SU-DHL-6 (cell line): Measurements from ENCODE around the gene IL20RA.

Experiments used
- H2AFZ ChIP-seq: fragments of 200-600 bp; sonication (generic); 2 replicates; pipeline ENCODE4 v1.6.1; 2014; ENCODE audit warnings: low read depth, mild to moderate bottlenecking, moderate library complexity, mixed read lengths, antibody characterized with exemption, low read length; ENCODE audit not compliant: severe bottlenecking
- H3F3A ChIP-seq: fragments of 200-600 bp; shearing (Covaris generic); 2 replicates; pipeline ENCODE4 v1.6.0; 2016; ENCODE audit warnings: antibody characterized with exemption, mild to moderate bottlenecking; ENCODE audit not compliant: insufficient read depth
- H3K27ac ChIP-seq: fragments of 200-600 bp; sonication (generic); 2 replicates; pipeline ENCODE4 v1.5.1; 2016; ENCODE audit warnings: low read depth, mild to moderate bottlenecking, low read length, moderate library complexity, mixed read lengths
- H3K27me3 ChIP-seq: fragments of 200-600 bp; sonication (generic), shearing (Covaris generic); 2 replicates; pipeline ENCODE4 v1.6.0; 2014; ENCODE audit warnings: mild to moderate bottlenecking, low read length
- H3K36me3 ChIP-seq: fragments of 200-600 bp; sonication (generic); 2 replicates; pipeline ENCODE4 v1.6.1; 2014; ENCODE audit warnings: mild to moderate bottlenecking, low read length, mixed read lengths
- H3K4me2 ChIP-seq: fragments of 300-600, 200-600 bp; shearing (Covaris generic), sonication (generic); 2 replicates; pipeline ENCODE4 v1.6.0; 2014; ENCODE audit warnings: low read length, low read depth, mild to moderate bottlenecking; ENCODE audit not compliant: poor library complexity, severe bottlenecking
- H3K4me3 ChIP-seq: fragments of 200-600 bp; sonication (generic); 2 replicates; pipeline ENCODE4 v1.5.1; 2014; ENCODE audit warnings: antibody characterized with exemption, low read length, mild to moderate bottlenecking, mixed read lengths; ENCODE audit not compliant: insufficient read depth, poor library complexity, severe bottlenecking
- H3K79me2 ChIP-seq: fragments of 200-600 bp; sonication (generic); 2 replicates; pipeline ENCODE4 v1.6.1; 2014; ENCODE audit warnings: mild to moderate bottlenecking, low read length, moderate library complexity; ENCODE audit not compliant: insufficient read depth
- H3K9ac ChIP-seq: fragments of 200-600 bp; sonication (generic); 2 replicates; pipeline ENCODE4 v1.7.0; 2014; ENCODE audit warnings: mild to moderate bottlenecking, low read length
- H3K9me2 ChIP-seq: fragments of 200-600 bp; sonication (generic); replicated peaks from 2 replicates; pipeline ENCODE4 v1.6.1; 2014; ENCODE audit warnings: low read length; ENCODE audit not compliant: insufficient read depth
- H3K9me3 ChIP-seq: fragments of 200-600 bp; sonication (generic); 2 replicates; pipeline ENCODE4 v1.6.1; 2014; ENCODE audit warnings: low read length, mixed read lengths; ENCODE audit not compliant: insufficient read depth
- H4K20me1 ChIP-seq: fragments of 200-600 bp; sonication (generic); 2 replicates; pipeline ENCODE4 v1.6.1; 2014; ENCODE audit warnings: low read depth, mild to moderate bottlenecking, antibody characterized with exemption, low read length, moderate library complexity, mixed read lengths
- EZH2phosphoT487 ChIP-seq: fragments of 200-600 bp; sonication (generic), shearing (Covaris generic); conservative IDR thresholded peaks from 2 replicates; pipeline ENCODE4 v1.6.1; 2018; ENCODE audit warnings: mild to moderate bottlenecking, antibody characterized with exemption, low read length, moderate library complexity, mixed read lengths
- TF ChIP-seq, protein P1 (sequence below): fragments of 200-600 bp; sonication (generic); IDR thresholded peaks from one replicate; pipeline ENCODE4 v1.5.1; 2017; ENCODE audit warnings: antibody characterized with exemption, mild to moderate bottlenecking, low read length, moderate library complexity; ENCODE audit not compliant: insufficient read depth, poor library complexity, severe bottlenecking

IL20RA gene

DNA sequence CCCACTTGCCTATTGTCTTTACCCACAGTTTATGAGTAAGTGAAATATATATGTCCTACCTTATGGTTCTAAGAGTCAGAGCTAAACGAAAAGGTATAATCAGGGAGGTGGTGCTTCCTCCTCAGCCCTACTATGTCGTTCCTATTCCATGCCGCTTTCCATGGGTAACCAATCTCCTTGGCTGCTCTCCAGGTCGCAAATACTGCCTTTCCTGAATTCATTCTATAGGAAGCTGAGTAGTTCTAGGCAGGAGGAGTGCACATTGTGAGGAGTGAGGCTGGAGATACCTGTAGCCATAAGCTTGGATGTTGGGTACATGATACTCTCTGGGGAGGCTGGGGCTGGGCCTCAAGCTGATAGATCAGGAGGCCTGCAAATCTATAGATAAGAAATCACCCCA lies 5.8 kb downstream of the IL20RA start:
- Histone ChIP-seq H2AFZ (no peak overlapping the region), H3K79me2 (no peaks in the 10 kb centered on the region), H3K27ac (no peak overlapping the region), H3K9me3 (no peaks in the 10 kb centered on the region), H3K9ac (no peak overlapping the region), H3K4me3 (no peak overlapping the region), H3F3A (no peaks in the 10 kb centered on the region), H3K4me2 (no peak overlapping the region), H3K9me2 (no peaks in the 10 kb centered on the region), H3K36me3 (no peaks in the 10 kb centered on the region), H3K27me3 (no peaks in the 10 kb centered on the region), H4K20me1 (no peaks in the 10 kb centered on the region)
- no peak for TF ChIP-seq EZH2phosphoT487
- TF ChIP-seq, protein P1, sequence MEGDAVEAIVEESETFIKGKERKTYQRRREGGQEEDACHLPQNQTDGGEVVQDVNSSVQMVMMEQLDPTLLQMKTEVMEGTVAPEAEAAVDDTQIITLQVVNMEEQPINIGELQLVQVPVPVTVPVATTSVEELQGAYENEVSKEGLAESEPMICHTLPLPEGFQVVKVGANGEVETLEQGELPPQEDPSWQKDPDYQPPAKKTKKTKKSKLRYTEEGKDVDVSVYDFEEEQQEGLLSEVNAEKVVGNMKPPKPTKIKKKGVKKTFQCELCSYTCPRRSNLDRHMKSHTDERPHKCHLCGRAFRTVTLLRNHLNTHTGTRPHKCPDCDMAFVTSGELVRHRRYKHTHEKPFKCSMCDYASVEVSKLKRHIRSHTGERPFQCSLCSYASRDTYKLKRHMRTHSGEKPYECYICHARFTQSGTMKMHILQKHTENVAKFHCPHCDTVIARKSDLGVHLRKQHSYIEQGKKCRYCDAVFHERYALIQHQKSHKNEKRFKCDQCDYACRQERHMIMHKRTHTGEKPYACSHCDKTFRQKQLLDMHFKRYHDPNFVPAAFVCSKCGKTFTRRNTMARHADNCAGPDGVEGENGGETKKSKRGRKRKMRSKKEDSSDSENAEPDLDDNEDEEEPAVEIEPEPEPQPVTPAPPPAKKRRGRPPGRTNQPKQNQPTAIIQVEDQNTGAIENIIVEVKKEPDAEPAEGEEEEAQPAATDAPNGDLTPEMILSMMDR: no peak

DNA sequence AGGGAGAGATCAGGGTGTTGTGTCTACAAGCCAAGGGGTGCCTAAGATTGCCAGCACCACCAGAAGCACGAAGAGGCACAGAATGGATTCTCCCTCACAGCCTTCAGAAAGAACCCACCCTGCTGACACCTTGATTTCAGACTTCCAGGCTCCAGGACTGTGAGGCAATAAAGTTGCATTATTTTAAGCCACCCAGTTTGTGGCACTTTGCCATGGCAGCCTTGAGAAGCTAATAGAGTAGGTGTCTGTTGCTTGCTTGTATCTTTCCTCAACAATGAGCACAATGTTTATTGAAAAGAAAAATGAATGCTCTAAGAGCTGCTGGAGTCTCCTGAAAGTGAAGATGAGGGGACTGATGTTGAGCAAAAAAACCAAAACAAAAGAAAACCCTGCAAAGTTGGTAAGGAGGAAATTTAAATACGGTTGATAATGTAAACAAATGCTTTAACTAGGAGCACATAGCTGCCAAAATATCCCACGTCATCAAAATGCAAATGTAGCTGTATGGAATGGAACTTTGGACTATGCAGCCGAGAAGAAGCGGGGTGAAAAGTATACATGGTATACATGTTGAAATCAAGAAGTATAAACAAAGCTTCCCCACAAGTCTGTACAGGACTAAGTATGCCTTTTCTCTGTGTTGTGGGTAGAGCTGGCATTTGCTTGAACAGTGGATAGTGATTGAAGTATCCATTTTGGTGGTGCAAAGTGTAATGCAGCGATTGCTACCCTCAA lies 8.0 kb downstream of the IL20RA start:
- H4K20me1 ChIP-seq: no peaks in the 10 kb centered on the region
- H3K9me2 ChIP-seq: no peaks in the 10 kb centered on the region
- H3K36me3 ChIP-seq: no peaks in the 10 kb centered on the region
- no peak overlapping the region for H3K4me2 ChIP-seq
- TF ChIP-seq, protein P1: no peak
- TF ChIP-seq EZH2phosphoT487: no peak
- no peak overlapping the region for H3K27ac ChIP-seq
- no peaks in the 10 kb centered on the region for H3K27me3 ChIP-seq
- H3K4me3 ChIP-seq: no peak overlapping the region
- no peaks in the 10 kb centered on the region for H3F3A ChIP-seq
- no peak overlapping the region for H3K9ac ChIP-seq
- H3K9me3 ChIP-seq: no peaks in the 10 kb centered on the region
- H2AFZ ChIP-seq: no peak overlapping the region
- H3K79me2 ChIP-seq: no peaks in the 10 kb centered on the region

DNA sequence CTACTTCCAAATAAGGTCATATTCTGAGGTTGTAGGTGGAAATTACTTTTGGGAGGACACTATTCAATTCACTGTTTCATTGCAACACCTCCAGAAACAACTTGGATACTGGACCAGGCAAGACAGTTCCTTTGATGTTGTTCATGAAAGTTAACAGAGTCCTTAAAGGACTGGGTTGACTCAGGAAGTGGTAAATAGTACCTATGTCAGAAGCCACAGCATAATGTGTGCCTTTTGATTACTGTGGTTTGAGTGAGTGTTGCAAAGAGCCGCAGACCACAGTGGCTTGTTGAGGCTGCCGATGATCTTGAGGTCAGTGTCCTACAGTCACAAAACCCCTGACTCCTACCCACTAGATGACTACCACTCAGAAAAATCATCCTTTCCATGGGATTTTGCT lies 10.9 kb downstream of the IL20RA start:
- no peak overlapping the region for H2AFZ ChIP-seq
- no peaks in the 10 kb centered on the region for H3F3A ChIP-seq
- no peaks in the 10 kb centered on the region for H3K27me3 ChIP-seq
- H3K79me2 ChIP-seq: no peaks in the 10 kb centered on the region
- no peak overlapping the region for H3K4me3 ChIP-seq
- no peaks in the 10 kb centered on the region for H3K9me3 ChIP-seq
- TF ChIP-seq, protein P1: no peak
- TF ChIP-seq EZH2phosphoT487: no peak
- H3K9me2 ChIP-seq: no peaks in the 10 kb centered on the region
- no peak overlapping the region for H3K9ac ChIP-seq
- no peak overlapping the region for H3K4me2 ChIP-seq
- H3K27ac ChIP-seq: no peak overlapping the region
- no peaks in the 10 kb centered on the region for H4K20me1 ChIP-seq
- no peaks in the 10 kb centered on the region for H3K36me3 ChIP-seq
